Thymus (tissue), 11 donors: ENCODE results near the gene HDAC11. TPM values are rescaled to one million over a fixed set of nuclear protein-coding genes. Genes with fewer than 3 reads are reported as not detected.

Source experiments
- DNase-seq, 9 donors: peaks; one replicate each; pipeline ENCODE4 v3.0.0-alpha.2; 2013; ENCODE audit warnings: low spot score in 9 of 9, low read depth in 6 of 9, missing footprints in 1 of 9
- H3K27ac ChIP-seq, 2 donors: one replicate each; pipeline ENCODE4 v1.5.1; 2013; ENCODE audit warnings: control low read depth in 1 of 2, low read depth in 1 of 2, low read length in 1 of 2, mild to moderate bottlenecking in 1 of 2, moderate library complexity in 1 of 2
- H3K27me3 ChIP-seq, 2 donors: one replicate each; pipeline ENCODE4 v1.5.1; 2013; ENCODE audit warnings: low read length in 1 of 2; ENCODE audit not compliant: control insufficient read depth in 2 of 2, insufficient read depth in 1 of 2
- H3K36me3 ChIP-seq, 2 donors: one replicate each; pipeline ENCODE4 v1.5.1; 2013; ENCODE audit warnings: low read length in 1 of 2, mild to moderate bottlenecking in 1 of 2, moderate library complexity in 1 of 2; ENCODE audit not compliant: control insufficient read depth in 2 of 2, insufficient read depth in 2 of 2
- H3K4me1 ChIP-seq, 2 donors: one replicate each; pipeline ENCODE4 v1.5.1; 2013; ENCODE audit warnings: low read length in 2 of 2; ENCODE audit not compliant: control insufficient read depth in 2 of 2, insufficient read depth in 2 of 2
- H3K4me3 ChIP-seq, 2 donors: one replicate each; pipeline ENCODE4 v1.5.1; 2013; ENCODE audit warnings: low read length in 2 of 2, control low read depth in 1 of 2, mild to moderate bottlenecking in 1 of 2
- H3K9me3 ChIP-seq, 2 donors: one replicate each; pipeline ENCODE4 v1.5.1; 2013; ENCODE audit warnings: low read length in 1 of 2, mild to moderate bottlenecking in 1 of 2; ENCODE audit not compliant: control insufficient read depth in 2 of 2, insufficient read depth in 1 of 2
- WGBS: extraction: QIAGEN DNeasy Blood & Tissue Kit; methylation state at CpG from one replicate; pipeline ENCODE4 v1.1.7; 2013; 5-methylcytosine and 5-hydroxymethylcytosine counted together
- polyA plus RNA-seq: library from polyadenylated mRNA; stranded (reverse); fragments of 200-250 nt; gene quantifications from one replicate; pipeline ENCODE4 v1.2.3, GENCODE V29; 2013
- total RNA-seq: library from RNA; stranded (reverse); fragments of 120-200 nt; gene quantifications from one replicate; pipeline ENCODE4 v1.2.4, GENCODE V29; 2013
- donor health status: healthy.

HDAC11 gene
- total and polyA plus RNA-seq, 2 donors: 7.1 to 10.7 TPM

GRCh38 chr3:13532631-13533030 is 52.5 kb downstream of the HDAC11 start:
- Histone ChIP-seq H3K4me1 (peaks cover 18 to 36% of the 10 kb centered on the region in 2 donors), H3K9me3 (peaks cover 0 to 8% of the 10 kb centered on the region in 2 donors), H3K27me3 (no peaks in the 10 kb centered on the region), H3K27ac (no peak overlapping the region), H3K36me3 (no peaks in the 10 kb centered on the region), H3K4me3 (no peak overlapping the region)
- DNase-seq: no peak
- WGBS: 96% methylated on average over 5 of the region's 5 CpGs

GRCh38 chr3:13533885-13534301 is 53.8 kb downstream of the HDAC11 start:
- Histone ChIP-seq H3K4me1 (peaks cover 18 to 36% of the 10 kb centered on the region in 2 donors), H3K27ac (no peak overlapping the region), H3K36me3 (no peaks in the 10 kb centered on the region), H3K9me3 (peaks cover 0 to 8% of the 10 kb centered on the region in 2 donors), H3K4me3 (no peak overlapping the region), H3K27me3 (no peaks in the 10 kb centered on the region)
- DNase-seq: no peak
- WGBS: 95% methylated on average over 8 of the region's 8 CpGs

- no peak overlapping the region for H3K27ac ChIP-seq
Observed at GRCh38 chr3:13535526-13535875, 55.4 kb downstream of the HDAC11 start.

GRCh38 chr3:13535905-13536304 is 55.8 kb downstream of the HDAC11 start:
- H3K9me3 ChIP-seq: peaks cover 0 to 11% of the 10 kb centered on the region in 2 donors
- WGBS: 93% methylated on average over 9 of the region's 9 CpGs
- no peak for DNase-seq
- peak overlapping the region in 1 of 2 donors; percentile 79 for H3K27ac ChIP-seq
- no peaks in the 10 kb centered on the region for H3K27me3 ChIP-seq
- H3K4me1 ChIP-seq: peaks cover 18 to 34% of the 10 kb centered on the region in 2 donors
- no peak overlapping the region for H3K4me3 ChIP-seq
- H3K36me3 ChIP-seq: no peaks in the 10 kb centered on the region

More at GRCh38 chr3:13535526-13535875, 55.4 kb downstream of the HDAC11 start:
- 95% methylated on average over 10 of the region's 10 CpGs for WGBS
- H3K4me3 ChIP-seq: no peak overlapping the region
- peaks cover 0 to 8% of the 10 kb centered on the region in 2 donors for H3K9me3 ChIP-seq
- no peaks in the 10 kb centered on the region for H3K27me3 ChIP-seq
- DNase-seq: no peak
- no peaks in the 10 kb centered on the region for H3K36me3 ChIP-seq
- H3K4me1 ChIP-seq: peaks cover 18 to 34% of the 10 kb centered on the region in 2 donors

- Histone ChIP-seq H3K27me3 (no peaks in the 10 kb centered on the region), H3K27ac (peak overlapping the region; percentile 54 to 79), H3K4me3 (no peak overlapping the region), H3K9me3 (peaks cover 0 to 15% of the 10 kb centered on the region in 2 donors), H3K4me1 (peaks cover 18 to 34% of the 10 kb centered on the region in 2 donors), H3K36me3 (no peaks in the 10 kb centered on the region)
- 21% methylated on average over 3 of the region's 3 CpGs for WGBS
- DNase-seq: no peak
Observed at GRCh38 chr3:13536432-13536831, 56.3 kb downstream of the HDAC11 start.

- no peaks in the 10 kb centered on the region for H3K36me3 ChIP-seq
- H3K27ac ChIP-seq: peak overlapping the region; percentile 54 to 79
- H3K4me1 ChIP-seq: peaks cover 18 to 34% of the 10 kb centered on the region in 2 donors
- H3K9me3 ChIP-seq: peaks cover 0 to 18% of the 10 kb centered on the region in 2 donors
- no peak overlapping the region for H3K4me3 ChIP-seq
- peak in 4 of 9 donors; percentile 68 to 85 (median 75) for DNase-seq
- H3K27me3 ChIP-seq: no peaks in the 10 kb centered on the region
- 2% methylated on average over 8 of the region's 8 CpGs for WGBS
Observed at GRCh38 chr3:13536832-13537231, 56.7 kb downstream of the HDAC11 start.

- H3K4me3 ChIP-seq: no peak overlapping the region
- H3K4me1 ChIP-seq: peaks cover 18 to 34% of the 10 kb centered on the region in 2 donors
- H3K27me3 ChIP-seq: no peaks in the 10 kb centered on the region
- H3K27ac ChIP-seq: peak overlapping the region in 1 of 2 donors; percentile 79
- no peak for DNase-seq
- H3K36me3 ChIP-seq: no peaks in the 10 kb centered on the region
- H3K9me3 ChIP-seq: peaks cover 0 to 21% of the 10 kb centered on the region in 2 donors
- 93% methylated on average over 6 of the region's 6 CpGs for WGBS
Observed at GRCh38 chr3:13537244-13537908, 57.3 kb downstream of the HDAC11 start.

GRCh38 chr3:13537909-13538296 is 57.8 kb downstream of the HDAC11 start:
- Histone ChIP-seq H3K36me3 (no peaks in the 10 kb centered on the region), H3K27me3 (no peaks in the 10 kb centered on the region), H3K4me1 (peaks cover 18 to 34% of the 10 kb centered on the region in 2 donors), H3K9me3 (peaks cover 0 to 24% of the 10 kb centered on the region in 2 donors), H3K27ac (no peak overlapping the region), H3K4me3 (no peak overlapping the region)
- DNase-seq: no peak
- WGBS: 95% methylated on average over 6 of the region's 6 CpGs

- H3K36me3 ChIP-seq: no peaks in the 10 kb centered on the region
- no peak for DNase-seq
- 98% methylated on average over 9 of the region's 9 CpGs for WGBS
- peaks cover 0 to 25% of the 10 kb centered on the region in 2 donors for H3K9me3 ChIP-seq
- H3K27ac ChIP-seq: no peak overlapping the region
- H3K27me3 ChIP-seq: no peaks in the 10 kb centered on the region
- peaks cover 24 to 42% of the 10 kb centered on the region in 2 donors for H3K4me1 ChIP-seq
- H3K4me3 ChIP-seq: no peak overlapping the region
Observed at GRCh38 chr3:13538520-13539291, 58.6 kb downstream of the HDAC11 start.
